Neural cell (in vitro differentiated cells): ENCODE data around the gene RFTN1. TPM values are rescaled to one million over a fixed set of nuclear protein-coding genes. Genes with fewer than 3 reads are reported as not detected.

Experiments
- H2AFZ ChIP-seq: fragments of 200-600, 300-800 bp; sonication (generic), shearing (Covaris generic); 2 replicates; pipeline ENCODE4 v1.6.0; 2014; ENCODE audit warnings: low read depth, mild to moderate bottlenecking, antibody characterized with exemption, low read length, moderate library complexity
- H3F3A ChIP-seq: fragments of 200-600 bp; shearing (Covaris generic); 2 replicates; pipeline ENCODE4 v1.6.1; 2016; ENCODE audit warnings: mild to moderate bottlenecking, moderate library complexity, mixed read lengths, antibody characterized with exemption, low read length; ENCODE audit not compliant: insufficient read depth, poor library complexity, severe bottlenecking
- H3K27ac ChIP-seq: fragments of 200-600, 300-800 bp; sonication (generic), shearing (Covaris generic); 2 replicates; pipeline ENCODE4 v1.5.1; 2014; ENCODE audit warnings: mild to moderate bottlenecking, low read length, moderate library complexity
- H3K27me3 ChIP-seq: fragments of 300-800, 200-600 bp; sonication (generic), shearing (Covaris generic); 2 replicates; pipeline ENCODE4 v1.6.0; 2014; ENCODE audit warnings: mild to moderate bottlenecking, low read depth, low read length, moderate library complexity; ENCODE audit not compliant: insufficient read depth
- H3K36me3 ChIP-seq: fragments of 300-800, 200-600 bp; sonication (generic), shearing (Covaris generic); 2 replicates; pipeline ENCODE4 v1.5.1; 2014; ENCODE audit warnings: mild to moderate bottlenecking, antibody characterized with exemption, low read length, moderate library complexity; ENCODE audit not compliant: insufficient read depth
- H3K4me2 ChIP-seq: fragments of 300-800, 200-600 bp; sonication (generic), shearing (Covaris generic); 2 replicates; pipeline ENCODE4 v1.6.0; 2014; ENCODE audit warnings: mild to moderate bottlenecking, low read length
- H3K4me3 ChIP-seq: fragments of 300-800, 200-600 bp; sonication (generic), shearing (Covaris generic); 2 replicates; pipeline ENCODE4 v1.5.1; 2014; ENCODE audit warnings: mild to moderate bottlenecking, low read length, moderate library complexity
- H3K79me2 ChIP-seq: fragments of 200-600 bp; shearing (Covaris generic); replicated peaks from 2 replicates; pipeline ENCODE4 v1.6.0; 2014; ENCODE audit warnings: mild to moderate bottlenecking, low read length, moderate library complexity; ENCODE audit not compliant: insufficient read depth
- H3K9ac ChIP-seq: fragments of 300-800, 200-600 bp; sonication (generic), shearing (Covaris generic); 2 replicates; pipeline ENCODE4 v1.6.1; 2016; ENCODE audit warnings: mild to moderate bottlenecking, low read length, mixed read lengths
- H3K9me2 ChIP-seq: fragments of 200-600 bp; shearing (Covaris generic); 2 replicates; pipeline ENCODE4 v1.6.1; 2016; ENCODE audit warnings: mild to moderate bottlenecking, low read length, mixed read lengths; ENCODE audit not compliant: insufficient read depth
- H3K9me3 ChIP-seq: fragments of 200-600, 300-800 bp; sonication (generic), shearing (Covaris generic); 2 replicates; pipeline ENCODE4 v1.6.1; 2016; ENCODE audit warnings: mild to moderate bottlenecking, mixed run types, low read length, moderate library complexity, mixed read lengths
- H4K20me1 ChIP-seq: fragments of 200-600 bp; shearing (Covaris generic); 2 replicates; pipeline ENCODE4 v1.6.1; 2016; ENCODE audit warnings: mild to moderate bottlenecking, mixed run types; ENCODE audit not compliant: insufficient read depth
- EP300 ChIP-seq: fragments of 450-650 bp; conservative IDR thresholded peaks from 2 replicates; pipeline ENCODE4 v1.6.1; 2014; ENCODE audit warnings: antibody characterized with exemption, mild to moderate bottlenecking, moderate library complexity; ENCODE audit not compliant: poor library complexity, severe bottlenecking
- EZH2 ChIP-seq: fragments of 200-600, 300-800 bp; shearing (Covaris generic), sonication (generic); IDR thresholded peaks from 2 replicates; pipeline ENCODE4 v1.6.1; 2014; ENCODE audit warnings: antibody characterized with exemption, low read length, borderline replicate concordance, mild to moderate bottlenecking; ENCODE audit not compliant: insufficient read depth, poor library complexity, severe bottlenecking
- MXI1 ChIP-seq: fragments of 450-650 bp; conservative IDR thresholded peaks from 2 replicates; pipeline ENCODE4 v1.6.1; 2014; ENCODE audit warnings: antibody characterized with exemption, mild to moderate bottlenecking; ENCODE audit not compliant: poor library complexity, severe bottlenecking
- POLR2AphosphoS5 ChIP-seq: IDR thresholded peaks from 2 replicates; pipeline ENCODE4 v1.6.1; 2012
- RAD21 ChIP-seq: fragments of 450-650 bp; conservative IDR thresholded peaks from 2 replicates; pipeline ENCODE4 v1.6.1; 2014; ENCODE audit warnings: antibody characterized with exemption, mild to moderate bottlenecking, moderate library complexity
- SMC3 ChIP-seq: fragments of 450-650 bp; conservative IDR thresholded peaks from 2 replicates; pipeline ENCODE4 v1.6.1; 2014; ENCODE audit warnings: antibody characterized with exemption, mild to moderate bottlenecking, moderate library complexity; ENCODE audit not compliant: poor library complexity
- TAF1 ChIP-seq: IDR thresholded peaks from 2 replicates; pipeline ENCODE4 v1.6.1; 2012; ENCODE audit warnings: low read depth
- polyA plus RNA-seq: library from polyadenylated mRNA; depleted of rRNA; stranded (reverse); fragments of >200 nt; gene quantifications from 2 replicates; pipeline ENCODE4 v1.2.3, GENCODE V29; 2014
- TF ChIP-seq, protein P1 (sequence below): fragments of 450-650 bp; IDR thresholded peaks from 2 replicates; pipeline ENCODE4 v1.5.1; 2014; ENCODE audit warnings: antibody characterized with exemption, mild to moderate bottlenecking, moderate library complexity; ENCODE audit not compliant: poor library complexity, severe bottlenecking
- TF ChIP-seq, protein P2 (sequence below): IDR thresholded peaks from 2 replicates; pipeline ENCODE4 v1.6.1; 2012; ENCODE audit warnings: borderline replicate concordance

The RFTN1 gene
- polyA plus RNA-seq, 1 donor from 2014 or later: 36.8 TPM

DNA sequence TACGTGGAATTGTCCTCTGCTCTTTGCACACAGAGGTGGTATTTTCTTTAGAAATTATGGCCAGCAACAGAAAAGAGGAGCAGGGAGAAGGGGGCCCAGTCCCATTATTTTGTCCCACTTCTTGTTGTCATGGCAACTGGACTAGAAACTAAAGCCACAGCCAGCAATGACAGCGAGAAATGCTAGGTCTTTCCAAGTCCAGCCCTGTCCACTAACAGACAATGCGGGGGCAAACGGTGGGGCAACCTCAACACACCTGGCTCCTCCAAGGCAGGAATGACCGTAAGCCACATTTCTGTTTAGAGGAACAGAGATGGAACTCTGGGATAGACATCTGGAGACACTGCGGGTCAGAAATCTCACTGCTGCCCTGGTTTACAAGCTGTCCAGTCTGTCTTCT lies 107.3 kb downstream of the RFTN1 start:
- no peaks in the 10 kb centered on the region for H3K27me3 ChIP-seq
- TF ChIP-seq RAD21: no peak
- no peak overlapping the region for H3K4me3 ChIP-seq
- H3K36me3 ChIP-seq: no peaks in the 10 kb centered on the region
- H3K9me3 ChIP-seq: no peaks in the 10 kb centered on the region
- no peaks in the 10 kb centered on the region for H3K9me2 ChIP-seq
- no peak overlapping the region for H3K4me2 ChIP-seq
- no peaks in the 10 kb centered on the region for H3F3A ChIP-seq
- H2AFZ ChIP-seq: no peak overlapping the region
- no peaks in the 10 kb centered on the region for H4K20me1 ChIP-seq
- H3K79me2 ChIP-seq: no peaks in the 10 kb centered on the region
- H3K9ac ChIP-seq: no peak overlapping the region
- peak overlapping the region; percentile 38 for H3K27ac ChIP-seq

DNA sequence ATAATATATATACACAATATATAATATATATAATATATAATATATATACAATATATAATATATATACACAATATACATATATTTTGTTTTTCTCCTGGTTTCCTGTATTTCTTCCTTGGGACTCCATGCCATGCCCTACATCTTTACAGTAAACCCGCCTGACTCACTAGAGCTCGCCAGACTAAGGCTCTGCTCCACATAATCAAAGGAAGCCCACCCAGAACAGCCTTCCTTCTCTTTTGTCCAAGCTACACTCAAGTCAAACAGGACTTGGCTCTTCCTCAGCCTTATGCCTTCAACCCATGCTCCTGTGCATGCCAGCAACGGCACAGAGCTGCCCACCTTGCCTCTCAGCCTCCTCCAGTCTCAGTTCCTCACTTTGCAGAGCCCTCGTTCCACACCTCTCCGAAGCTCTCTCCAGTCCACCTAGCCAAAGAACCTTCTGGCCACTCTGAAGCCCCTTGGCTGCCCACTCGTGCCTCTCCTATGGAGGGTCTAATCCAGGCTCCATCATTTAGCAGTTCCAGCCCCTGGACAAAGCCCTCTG lies 109.1 kb downstream of the RFTN1 start:
- Histone ChIP-seq H3F3A (no peaks in the 10 kb centered on the region), H3K27ac (no peak overlapping the region), H3K4me2 (no peak overlapping the region), H3K9me2 (no peaks in the 10 kb centered on the region), H3K9me3 (no peaks in the 10 kb centered on the region), H3K4me3 (no peak overlapping the region), H3K9ac (no peak overlapping the region), H2AFZ (no peak overlapping the region), H3K27me3 (no peaks in the 10 kb centered on the region), H4K20me1 (no peaks in the 10 kb centered on the region), H3K79me2 (no peaks in the 10 kb centered on the region), H3K36me3 (no peaks in the 10 kb centered on the region)
- no peak for TF ChIP-seq RAD21
- TF ChIP-seq POLR2AphosphoS5: no peak
- TF ChIP-seq SMC3: no peak
- TF ChIP-seq EP300: no peak
- TF ChIP-seq EZH2: no peak
- TF ChIP-seq, protein P1, sequence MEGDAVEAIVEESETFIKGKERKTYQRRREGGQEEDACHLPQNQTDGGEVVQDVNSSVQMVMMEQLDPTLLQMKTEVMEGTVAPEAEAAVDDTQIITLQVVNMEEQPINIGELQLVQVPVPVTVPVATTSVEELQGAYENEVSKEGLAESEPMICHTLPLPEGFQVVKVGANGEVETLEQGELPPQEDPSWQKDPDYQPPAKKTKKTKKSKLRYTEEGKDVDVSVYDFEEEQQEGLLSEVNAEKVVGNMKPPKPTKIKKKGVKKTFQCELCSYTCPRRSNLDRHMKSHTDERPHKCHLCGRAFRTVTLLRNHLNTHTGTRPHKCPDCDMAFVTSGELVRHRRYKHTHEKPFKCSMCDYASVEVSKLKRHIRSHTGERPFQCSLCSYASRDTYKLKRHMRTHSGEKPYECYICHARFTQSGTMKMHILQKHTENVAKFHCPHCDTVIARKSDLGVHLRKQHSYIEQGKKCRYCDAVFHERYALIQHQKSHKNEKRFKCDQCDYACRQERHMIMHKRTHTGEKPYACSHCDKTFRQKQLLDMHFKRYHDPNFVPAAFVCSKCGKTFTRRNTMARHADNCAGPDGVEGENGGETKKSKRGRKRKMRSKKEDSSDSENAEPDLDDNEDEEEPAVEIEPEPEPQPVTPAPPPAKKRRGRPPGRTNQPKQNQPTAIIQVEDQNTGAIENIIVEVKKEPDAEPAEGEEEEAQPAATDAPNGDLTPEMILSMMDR: no peak
- no peak for TF ChIP-seq MXI1

- Histone ChIP-seq H3K9ac (no peak overlapping the region), H3K36me3 (no peaks in the 10 kb centered on the region), H3K4me3 (no peak overlapping the region), H3F3A (no peaks in the 10 kb centered on the region), H3K9me2 (no peaks in the 10 kb centered on the region), H3K27ac (no peak overlapping the region), H3K9me3 (no peaks in the 10 kb centered on the region), H2AFZ (no peak overlapping the region), H3K27me3 (no peaks in the 10 kb centered on the region), H3K79me2 (no peaks in the 10 kb centered on the region), H3K4me2 (no peak overlapping the region), H4K20me1 (no peaks in the 10 kb centered on the region)
- TF ChIP-seq RAD21 (no peak), MXI1 (no peak), EP300 (no peak), SMC3 (no peak), EZH2 (no peak), TAF1 (no peak), POLR2AphosphoS5 (no peak)
- TF ChIP-seq, protein P2, sequence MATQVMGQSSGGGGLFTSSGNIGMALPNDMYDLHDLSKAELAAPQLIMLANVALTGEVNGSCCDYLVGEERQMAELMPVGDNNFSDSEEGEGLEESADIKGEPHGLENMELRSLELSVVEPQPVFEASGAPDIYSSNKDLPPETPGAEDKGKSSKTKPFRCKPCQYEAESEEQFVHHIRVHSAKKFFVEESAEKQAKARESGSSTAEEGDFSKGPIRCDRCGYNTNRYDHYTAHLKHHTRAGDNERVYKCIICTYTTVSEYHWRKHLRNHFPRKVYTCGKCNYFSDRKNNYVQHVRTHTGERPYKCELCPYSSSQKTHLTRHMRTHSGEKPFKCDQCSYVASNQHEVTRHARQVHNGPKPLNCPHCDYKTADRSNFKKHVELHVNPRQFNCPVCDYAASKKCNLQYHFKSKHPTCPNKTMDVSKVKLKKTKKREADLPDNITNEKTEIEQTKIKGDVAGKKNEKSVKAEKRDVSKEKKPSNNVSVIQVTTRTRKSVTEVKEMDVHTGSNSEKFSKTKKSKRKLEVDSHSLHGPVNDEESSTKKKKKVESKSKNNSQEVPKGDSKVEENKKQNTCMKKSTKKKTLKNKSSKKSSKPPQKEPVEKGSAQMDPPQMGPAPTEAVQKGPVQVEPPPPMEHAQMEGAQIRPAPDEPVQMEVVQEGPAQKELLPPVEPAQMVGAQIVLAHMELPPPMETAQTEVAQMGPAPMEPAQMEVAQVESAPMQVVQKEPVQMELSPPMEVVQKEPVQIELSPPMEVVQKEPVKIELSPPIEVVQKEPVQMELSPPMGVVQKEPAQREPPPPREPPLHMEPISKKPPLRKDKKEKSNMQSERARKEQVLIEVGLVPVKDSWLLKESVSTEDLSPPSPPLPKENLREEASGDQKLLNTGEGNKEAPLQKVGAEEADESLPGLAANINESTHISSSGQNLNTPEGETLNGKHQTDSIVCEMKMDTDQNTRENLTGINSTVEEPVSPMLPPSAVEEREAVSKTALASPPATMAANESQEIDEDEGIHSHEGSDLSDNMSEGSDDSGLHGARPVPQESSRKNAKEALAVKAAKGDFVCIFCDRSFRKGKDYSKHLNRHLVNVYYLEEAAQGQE: no peak
- TF ChIP-seq, protein P1: no peak
Measured at GRCh38 chr3:16402451-16402850, 111.0 kb downstream of the RFTN1 start.
